ENCODE results near the gene TMEM14C. TPM values are rescaled to one million over a fixed set of nuclear protein-coding genes. Genes with fewer than 3 reads are reported as not detected.
"Not testable (repeated sequence)": the region's sequence is repeated elsewhere in the genome, so short reads cannot be mapped to it uniquely, and the experiment has no call there.

TMEM14C gene
- polyA plus RNA-seq, 2 of the 4 experiments (the other 2 are of a cell fraction), result 152 to 230 TPM

GRCh38 chr6:10747251-10747972 lies 24.5 kb downstream of the TMEM14C start, which contains the start of gene TMEM14B (continued):
- no peak for TF ChIP-seq CHD2 (IDR thresholded peaks at IDR 0.05; ENCODE audit: low read length, partially characterized antibody)
- TF ChIP-seq MYC (IDR thresholded peaks at IDR 0.05; ENCODE audit: borderline replicate concordance, low read length), result peak; percentile 42; the same call in 1 of the 2 replicates
- no peak for TF ChIP-seq POLR2AphosphoS2 (conservative IDR thresholded peaks at IDR 0.05; ENCODE audit: low read length)
- TF ChIP-seq RCOR1 (IDR thresholded peaks at IDR 0.05; ENCODE audit: low read depth, low read length), result no peak
- TF ChIP-seq, protein P1, sequence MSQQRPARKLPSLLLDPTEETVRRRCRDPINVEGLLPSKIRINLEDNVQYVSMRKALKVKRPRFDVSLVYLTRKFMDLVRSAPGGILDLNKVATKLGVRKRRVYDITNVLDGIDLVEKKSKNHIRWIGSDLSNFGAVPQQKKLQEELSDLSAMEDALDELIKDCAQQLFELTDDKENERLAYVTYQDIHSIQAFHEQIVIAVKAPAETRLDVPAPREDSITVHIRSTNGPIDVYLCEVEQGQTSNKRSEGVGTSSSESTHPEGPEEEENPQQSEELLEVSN (IDR thresholded peaks at IDR 0.05; ENCODE audit: borderline replicate concordance, low read depth), result peak; percentile 53; the same call in 1 of the 2 replicates
- no peak for TF ChIP-seq SMC3 (IDR thresholded peaks at IDR 0.05)
- no peak for TF ChIP-seq MAFK (IDR thresholded peaks at IDR 0.05; ENCODE audit: partially characterized antibody)
- TF ChIP-seq PHF8 (IDR thresholded peaks at IDR 0.05; ENCODE audit: borderline replicate concordance, low read depth), result 0 out of 2 replicates have a peak, but pooled peaks have one; percentile 67
- TF ChIP-seq POLR2A (IDR thresholded peaks at IDR 0.05; ENCODE audit: low read length), result peak; percentile 88
- no peak for TF ChIP-seq JUNB (IDR thresholded peaks at IDR 0.05)
- TF ChIP-seq NR3C1 (IDR thresholded peaks at IDR 0.05), result no peak
- TF ChIP-seq CBX2 (IDR thresholded peaks at IDR 0.05; ENCODE audit: borderline replicate concordance, low read depth), result no peak
- no peak for TF ChIP-seq USF2 (IDR thresholded peaks at IDR 0.05)
- TF ChIP-seq NFE2L2 (conservative IDR thresholded peaks at IDR 0.05; ENCODE audit: low read length), result no peak
- TF ChIP-seq NPAS2 (CRISPR knock-in tag; IDR thresholded peaks at IDR 0.05; ENCODE audit: borderline replicate concordance), result no peak
- no peak for TF ChIP-seq FOSL2 (IDR thresholded peaks at IDR 0.05)
- no peak for TF ChIP-seq FOSL2 (CRISPR knock-in tag; IDR thresholded peaks at IDR 0.05)
- peak; percentile 84 for TF ChIP-seq MAX (IDR thresholded peaks at IDR 0.05)
- TF ChIP-seq JUN (IDR thresholded peaks at IDR 0.05), result peak; percentile 60 to 67; a peak in 3 of 5 replicates

DNA sequence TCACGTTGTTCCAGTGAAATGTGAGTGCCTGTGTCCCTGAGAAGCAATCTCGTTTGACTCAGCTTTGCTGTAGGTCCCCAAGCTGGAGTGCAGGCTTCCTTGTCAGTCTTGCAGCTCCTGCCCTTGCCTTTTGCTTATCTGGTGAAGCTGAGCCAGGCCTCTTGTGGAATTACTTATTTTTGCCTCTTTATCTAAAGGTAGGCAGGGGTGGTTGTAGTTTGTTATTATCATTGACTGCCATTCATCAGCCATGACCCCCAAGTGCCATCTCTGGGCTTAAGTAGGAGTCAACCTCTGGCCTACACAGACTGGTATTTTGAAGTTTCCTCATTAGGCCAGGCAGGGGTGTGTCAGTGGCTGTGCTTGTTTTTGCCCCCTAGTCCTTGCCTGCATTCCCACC lies 26.9 kb downstream of the TMEM14C start:
- CTCF ChIA-PET, result interaction anchor here (2.2 kb wide), 1 partner anchor 8 kb away, joined by 18 read pairs; no protein-coding TSS in a partner anchor
- no peak for FAIRE-seq

GRCh38 chr6:10750568-10750967 lies 27.7 kb downstream of the TMEM14C start:
- H3K27ac ChIP-seq; H3K4me2 ChIP-seq; CTCF ChIA-PET; ATAC-seq; H3K9me3 ChIP-seq; FAIRE-seq; DNase-seq (ENCODE audit: low read depth in 1 of 2, low spot score in 1 of 2); POLR2A ChIA-PET; H3K4me3 ChIP-seq: not testable (repeated sequence)
- H3K4me1 ChIP-seq, result peaks cover 20% of the 10 kb centered on the region
- 93% methylated on average over 6 of the region's 6 CpGs for WGBS (ENCODE audit: missing lambda C conversion rate)

More for the DNA sequence above, 26.9 kb downstream of the TMEM14C start:
- POLR2A ChIA-PET, result no interaction called here
- WGBS (ENCODE audit: missing lambda C conversion rate), result 72% methylated on average over 2 of the region's 2 CpGs
- no peaks in the 10 kb centered on the region for H3K9me3 ChIP-seq
- 0 out of 6 replicates have a peak overlapping the region, but pooled peaks of 1 of the 2 experiments have one; percentile 4 for H3K27ac ChIP-seq
- H3K4me2 ChIP-seq, result peak overlapping the region; percentile 85
- TF ChIP-seq CHD4 (IDR thresholded peaks at IDR 0.05; ENCODE audit: borderline replicate concordance) (no peak), ZFP36 (IDR thresholded peaks at IDR 0.05; ENCODE audit: borderline replicate concordance, partially characterized antibody) (no peak), PHF8 (IDR thresholded peaks at IDR 0.05; ENCODE audit: borderline replicate concordance, low read depth) (no peak), ESRRA (IDR thresholded peaks at IDR 0.05; ENCODE audit: borderline replicate concordance, low read length) (no peak), HOXB13 (CRISPR knock-in tag; IDR thresholded peaks at IDR 0.05; ENCODE audit: low read depth) (no peak), CBX8 (IDR thresholded peaks at IDR 0.05) (no peak), SREBF2 (IDR thresholded peaks at IDR 0.05) (no peak), MAFK (IDR thresholded peaks at IDR 0.05; ENCODE audit: partially characterized antibody) (no peak), HDAC2 (IDR thresholded peaks at IDR 0.05) (no peak), RFX5 (IDR thresholded peaks at IDR 0.05) (no peak), MAX (IDR thresholded peaks at IDR 0.05) (no peak), ZNF302 (CRISPR knock-in tag; IDR thresholded peaks at IDR 0.05) (no peak), POLR2AphosphoS2 (conservative IDR thresholded peaks at IDR 0.05; ENCODE audit: low read length) (no peak), HOXA7 (CRISPR knock-in tag; IDR thresholded peaks at IDR 0.05) (no peak), JUN (IDR thresholded peaks at IDR 0.05) (no peak), EP300 (IDR thresholded peaks at IDR 0.05) (no peak), KDM5A (IDR thresholded peaks at IDR 0.05) (no peak)
- DNase-seq (ENCODE audit: low read depth in 1 of 2, low spot score in 1 of 2) (no peak), ATAC-seq (no peak)
- peaks cover 20% of the 10 kb centered on the region for H3K4me1 ChIP-seq
- H3K4me3 ChIP-seq, result no peak overlapping the region

DNA sequence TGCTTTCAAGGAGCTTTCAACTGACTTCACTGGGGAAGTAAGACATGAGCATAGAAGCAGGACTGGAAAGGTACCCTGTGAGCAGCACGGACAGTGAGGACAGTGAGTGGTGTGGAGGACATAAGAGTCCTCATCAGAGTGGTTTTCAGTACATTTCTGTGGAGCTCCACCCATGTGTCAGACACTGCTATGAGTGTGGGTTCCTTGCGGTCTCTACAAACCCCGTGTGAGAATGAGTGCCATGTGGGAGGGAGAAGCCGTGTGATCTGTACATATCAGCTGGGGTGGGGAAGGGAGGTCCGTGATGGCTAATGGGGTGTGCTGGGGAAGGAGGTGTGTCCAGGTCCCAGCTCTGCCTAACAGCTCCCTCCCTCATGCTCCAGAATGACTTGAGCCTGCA lies 28.9 kb downstream of the TMEM14C start:
- ATAC-seq; FAIRE-seq; DNase-seq (ENCODE audit: low read depth in 1 of 2, low spot score in 1 of 2); H3K4me2 ChIP-seq; H3K9me3 ChIP-seq; H3K27ac ChIP-seq; CTCF ChIA-PET; H3K4me3 ChIP-seq; POLR2A ChIA-PET: not testable (repeated sequence)
- WGBS (ENCODE audit: missing lambda C conversion rate), result 85% methylated on average over 4 of the region's 5 CpGs
- peaks cover 16% of the 10 kb centered on the region for H3K4me1 ChIP-seq

Data from A549 (cell line).